ENCODE data around the gene COTL1.
A peak's percentile ranks its signal among the peaks of the same experiment; 100 is the strongest.

Gene COTL1

GRCh38 chr16:84594725-84595038 is 23.2 kb downstream of the COTL1 start:
- DNase-seq: no peak

GRCh38 chr16:84593825-84594724 is 23.8 kb downstream of the COTL1 start:
- DNase-seq: peak; percentile 88

- no peak for DNase-seq
Observed at GRCh38 chr16:84592718-84593117, 25.2 kb downstream of the COTL1 start.

- no peak for DNase-seq
Observed at GRCh38 chr16:84589975-84590719, 27.7 kb downstream of the COTL1 start.

GRCh38 chr16:84588991-84589390 is 28.9 kb downstream of the COTL1 start:
- DNase-seq: no peak

- DNase-seq: no peak
Observed at GRCh38 chr16:84585886-84586285, 32.0 kb downstream of the COTL1 start.

- no peak for DNase-seq
Observed at GRCh38 chr16:84585467-84585866, 32.4 kb downstream of the COTL1 start.

GRCh38 chr16:84584678-84585077 is 33.2 kb downstream of the COTL1 start:
- no peak for DNase-seq

- no peak for DNase-seq
Observed at GRCh38 chr16:84583995-84584394, 33.9 kb downstream of the COTL1 start.

GRCh38 chr16:84582958-84583516 is 34.8 kb downstream of the COTL1 start:
- no peak for DNase-seq

GRCh38 chr16:84581158-84581557 is 36.7 kb downstream of the COTL1 start:
- no peak for DNase-seq

GRCh38 chr16:84579936-84580335 is 37.9 kb downstream of the COTL1 start:
- no peak for DNase-seq

- DNase-seq: no peak
Observed at GRCh38 chr16:84578538-84579126, 39.2 kb downstream of the COTL1 start.

GRCh38 chr16:84577034-84577803 is 40.7 kb downstream of the COTL1 start:
- DNase-seq: no peak

GRCh38 chr16:84575914-84576313 is 42.0 kb downstream of the COTL1 start:
- no peak for DNase-seq

- DNase-seq: no peak
Observed at GRCh38 chr16:84574191-84574590, 43.7 kb downstream of the COTL1 start.

GRCh38 chr16:84572096-84572495 is 45.8 kb downstream of the COTL1 start:
- DNase-seq: no peak

GRCh38 chr16:84571506-84571905 is 46.4 kb downstream of the COTL1 start:
- DNase-seq: no peak

GRCh38 chr16:84570739-84571403 is 47.0 kb downstream of the COTL1 start:
- DNase-seq: no peak

GRCh38 chr16:84569382-84569987 is 48.4 kb downstream of the COTL1 start:
- no peak for DNase-seq

- no peak for DNase-seq
Observed at GRCh38 chr16:84568066-84568465, 49.8 kb downstream of the COTL1 start.
